Activated T-helper 2 cell treated with anti-CD3 and anti-CD28 coated beads, Interferon-gamma antibody, Interleukin-2, Interleukin-4, amounts not matched to agents 10 μg/mL and 5 μg/mL and 100 μg/mL, durations not matched to agents 14 hours and 24 hours and 36 hours (primary cell): ENCODE results near the gene ABCC6. TPM values are rescaled to one million over a fixed set of nuclear protein-coding genes. Genes with fewer than 3 reads are reported as not detected.
"Not testable (repeated sequence)": the region's sequence is repeated elsewhere in the genome, so short reads cannot be mapped to it uniquely, and the experiment has no call there.

Experiments used
- DNase-seq: peaks from one replicate; pipeline ENCODE4 v3.0.0; 2021; ENCODE audit warnings: low spot score
- H3K27ac Mint-ChIP-seq: one replicate; pipeline ENCODE4 v1.8.0; 2021; ENCODE audit warnings: mixed read lengths
- H3K27me3 Mint-ChIP-seq: one replicate; pipeline ENCODE4 v1.8.0; 2021; ENCODE audit warnings: low read depth, mixed read lengths
- H3K36me3 Mint-ChIP-seq: one replicate; pipeline ENCODE4 v1.8.0; 2021; ENCODE audit warnings: low read depth, mixed read lengths
- H3K4me1 Mint-ChIP-seq: one replicate; pipeline ENCODE4 v1.8.0; 2021; ENCODE audit warnings: low read depth, mixed read lengths
- H3K4me3 Mint-ChIP-seq: one replicate; pipeline ENCODE4 v1.8.0; 2021; ENCODE audit warnings: low read depth, mild to moderate bottlenecking, moderate library complexity, mixed read lengths
- H3K9me3 Mint-ChIP-seq: one replicate; pipeline ENCODE4 v1.8.0; 2021; ENCODE audit warnings: mixed read lengths
- intact Hi-C: fragments of 100-400 bp; cut with micrococcal nuclease; formaldehyde crosslinking; loops from one replicate; pipeline ENCODE4 v1.15.1; 2023
- total RNA-seq: library from RNA; stranded (reverse); gene quantifications from 2 replicates; pipeline ENCODE4 v1.2.3, GENCODE V29; 2022

ABCC6 gene
- total RNA-seq, 1 donor from 2014 or later, result not detected

- Mint-ChIP-seq H3K36me3 (peaks cover 9% of the 10 kb centered on the region), H3K27ac (no peak overlapping the region), H3K4me3 (no peak overlapping the region), H3K27me3 (no peaks in the 10 kb centered on the region), H3K9me3 (no peaks in the 10 kb centered on the region), H3K4me1 (peaks cover 3% of the 10 kb centered on the region)
- no peak for DNase-seq
- intact Hi-C loops, result no loop called here
These were observed 73.6 kb downstream of the ABCC6 start for GRCh38 chr16:16149710-16150116.

- Mint-ChIP-seq H3K27ac (no peak overlapping the region), H3K9me3 (no peaks in the 10 kb centered on the region), H3K4me3 (no peak overlapping the region), H3K27me3 (no peaks in the 10 kb centered on the region), H3K4me1 (peaks cover 3% of the 10 kb centered on the region), H3K36me3 (peaks cover 18% of the 10 kb centered on the region)
- DNase-seq, result no peak
- intact Hi-C loops, result no loop called here
These were observed 74.5 kb downstream of the ABCC6 start for GRCh38 chr16:16148755-16149154.

GRCh38 chr16:16148000-16148599 is 75.2 kb downstream of the ABCC6 start:
- H3K36me3 Mint-ChIP-seq, result peaks cover 20% of the 10 kb centered on the region
- H3K27ac Mint-ChIP-seq, H3K27me3 Mint-ChIP-seq, intact Hi-C loops, H3K4me1 Mint-ChIP-seq, DNase-seq, H3K9me3 Mint-ChIP-seq, H3K4me3 Mint-ChIP-seq: not testable (repeated sequence)

- Mint-ChIP-seq H3K9me3 (no peaks in the 10 kb centered on the region), H3K27ac (no peak overlapping the region), H3K4me1 (peaks cover 3% of the 10 kb centered on the region), H3K27me3 (no peaks in the 10 kb centered on the region), H3K36me3 (peaks cover 25% of the 10 kb centered on the region), H3K4me3 (no peak overlapping the region)
- no peak for DNase-seq
- intact Hi-C loops, result no loop called here
These were observed 75.8 kb downstream of the ABCC6 start for GRCh38 chr16:16147316-16147999.

- intact Hi-C loops, result no loop called here
- H3K27me3 Mint-ChIP-seq, result no peaks in the 10 kb centered on the region
- peaks cover 32% of the 10 kb centered on the region for H3K36me3 Mint-ChIP-seq
These were observed 76.6 kb downstream of the ABCC6 start for GRCh38 chr16:16146380-16147315.

GRCh38 chr16:16145286-16145685 is 78.0 kb downstream of the ABCC6 start:
- Mint-ChIP-seq H3K27ac (no peak overlapping the region), H3K9me3 (no peaks in the 10 kb centered on the region), H3K4me1 (no peaks in the 10 kb centered on the region), H3K36me3 (peaks cover 46% of the 10 kb centered on the region), H3K27me3 (no peaks in the 10 kb centered on the region), H3K4me3 (no peak overlapping the region)
- DNase-seq, result no peak
- intact Hi-C loops, result no loop called here

More at GRCh38 chr16:16146380-16147315, 76.6 kb downstream of the ABCC6 start:
- no peak overlapping the region for H3K4me3 Mint-ChIP-seq
- H3K27ac Mint-ChIP-seq, result no peak overlapping the region
- no peak for DNase-seq
- no peaks in the 10 kb centered on the region for H3K9me3 Mint-ChIP-seq
- H3K4me1 Mint-ChIP-seq, result peaks cover 3% of the 10 kb centered on the region

- Mint-ChIP-seq H3K36me3 (peaks cover 54% of the 10 kb centered on the region), H3K4me1 (no peaks in the 10 kb centered on the region), H3K4me3 (no peak overlapping the region), H3K27ac (no peak overlapping the region), H3K27me3 (no peaks in the 10 kb centered on the region), H3K9me3 (no peaks in the 10 kb centered on the region)
- intact Hi-C loops, result no loop called here
- DNase-seq, result no peak
These were observed 78.9 kb downstream of the ABCC6 start for GRCh38 chr16:16144416-16144815.

GRCh38 chr16:16143931-16144330 is 79.4 kb downstream of the ABCC6 start:
- Mint-ChIP-seq H3K9me3 (no peaks in the 10 kb centered on the region), H3K27me3 (no peaks in the 10 kb centered on the region), H3K4me1 (no peaks in the 10 kb centered on the region), H3K4me3 (no peak overlapping the region), H3K36me3 (peaks cover 56% of the 10 kb centered on the region), H3K27ac (no peak overlapping the region)
- intact Hi-C loops, result no loop called here
- no peak for DNase-seq

GRCh38 chr16:16143038-16143763 is 80.1 kb downstream of the ABCC6 start:
- no peak overlapping the region for H3K4me3 Mint-ChIP-seq
- no peaks in the 10 kb centered on the region for H3K27me3 Mint-ChIP-seq
- H3K9me3 Mint-ChIP-seq, result no peaks in the 10 kb centered on the region
- peak overlapping the region; percentile 38 for H3K27ac Mint-ChIP-seq
- intact Hi-C loops, result no loop called here
- no peaks in the 10 kb centered on the region for H3K4me1 Mint-ChIP-seq
- peak; percentile 18 for DNase-seq
- H3K36me3 Mint-ChIP-seq, result peaks cover 62% of the 10 kb centered on the region

- Mint-ChIP-seq H3K4me3 (no peak overlapping the region), H3K27me3 (no peaks in the 10 kb centered on the region), H3K27ac (no peak overlapping the region), H3K9me3 (no peaks in the 10 kb centered on the region), H3K4me1 (no peaks in the 10 kb centered on the region), H3K36me3 (peaks cover 69% of the 10 kb centered on the region)
- no peak for DNase-seq
- intact Hi-C loops, result no loop called here
These were observed 81.4 kb downstream of the ABCC6 start for GRCh38 chr16:16141784-16142396.

- Mint-ChIP-seq H3K36me3 (peaks cover 76% of the 10 kb centered on the region), H3K9me3 (no peaks in the 10 kb centered on the region), H3K27me3 (no peaks in the 10 kb centered on the region), H3K4me1 (no peaks in the 10 kb centered on the region), H3K27ac (no peak overlapping the region), H3K4me3 (no peak overlapping the region)
- intact Hi-C loops, result no loop called here
- no peak for DNase-seq
These were observed 82.2 kb downstream of the ABCC6 start for GRCh38 chr16:16141141-16141540.

GRCh38 chr16:16140537-16140936 is 82.8 kb downstream of the ABCC6 start:
- Mint-ChIP-seq H3K4me1 (no peaks in the 10 kb centered on the region), H3K4me3 (no peak overlapping the region), H3K36me3 (peaks cover 80% of the 10 kb centered on the region), H3K27ac (no peak overlapping the region), H3K9me3 (no peaks in the 10 kb centered on the region), H3K27me3 (no peaks in the 10 kb centered on the region)
- intact Hi-C loops, result no loop called here
- DNase-seq, result no peak
